GM20000 (cell line): ENCODE measurements around the gene TEX48.

Experiments used
- DNase-seq: peaks from one replicate; pipeline ENCODE4 v3.0.0; 2012; ENCODE audit warnings: low spot score
- CTCF ChIP-seq: IDR thresholded peaks from 2 replicates; pipeline ENCODE4 v1.5.1; 2012; ENCODE audit warnings: mild to moderate bottlenecking, control low read depth; ENCODE audit errors: extremely low read depth, missing control alignments

Gene TEX48

GRCh38 chr9:114677418-114677817 is 4.6 kb downstream of the TEX48 start:
- no peak for DNase-seq
- TF ChIP-seq CTCF: no peak

- no peak for TF ChIP-seq CTCF
- no peak for DNase-seq
These were observed 5.1 kb downstream of the TEX48 start for GRCh38 chr9:114676901-114677300.

GRCh38 chr9:114674798-114675540 is 7.0 kb downstream of the TEX48 start:
- no peak for DNase-seq

GRCh38 chr9:114674076-114674797 is 7.8 kb downstream of the TEX48 start:
- DNase-seq: no peak
- no peak for TF ChIP-seq CTCF

More at GRCh38 chr9:114674798-114675540, 7.0 kb downstream of the TEX48 start:
- no peak for TF ChIP-seq CTCF

GRCh38 chr9:114671605-114672004 is 10.4 kb downstream of the TEX48 start:
- DNase-seq: no peak
- no peak for TF ChIP-seq CTCF

- no peak for DNase-seq
- no peak for TF ChIP-seq CTCF
These were observed 12.0 kb downstream of the TEX48 start for GRCh38 chr9:114669961-114670360.

- TF ChIP-seq CTCF: no peak
- DNase-seq: no peak
These were observed 13.8 kb downstream of the TEX48 start for GRCh38 chr9:114668146-114668545.
